Measurements from ENCODE around the gene SYT4.

Gene SYT4

GRCh38 chr18:43276491-43276890 is 799 bp downstream of the SYT4 start:
- Histone ChIP-seq H3K9me3 (ENCODE audit: insufficient read depth, low read depth, low read length) (no peaks in the 10 kb centered on the region), H3K4me3 (ENCODE audit: low read length, poor library complexity, severe bottlenecking) (no peak overlapping the region), H3F3A (ENCODE audit: low read depth) (no peaks in the 10 kb centered on the region), H3K9me2 (replicated peaks; ENCODE audit: low read depth, low read length) (no peaks in the 10 kb centered on the region), H2AFZ (ENCODE audit: low read length) (no peak overlapping the region), H3K4me2 (ENCODE audit: low read depth, low read length, poor library complexity, severe bottlenecking) (no peak overlapping the region), H4K20me1 (ENCODE audit: insufficient read depth, low read length, poor library complexity, severe bottlenecking) (no peaks in the 10 kb centered on the region), H3K79me2 (ENCODE audit: insufficient read depth, low read length) (no peaks in the 10 kb centered on the region), H3K27me3 (ENCODE audit: insufficient read depth, low read length, poor library complexity, severe bottlenecking) (no peaks in the 10 kb centered on the region), H3K36me3 (ENCODE audit: insufficient read depth, low read length) (no peaks in the 10 kb centered on the region), H3K4me1 (ENCODE audit: insufficient read depth, low read length, poor library complexity, severe bottlenecking) (no peaks in the 10 kb centered on the region), H3K9ac (ENCODE audit: low read depth, low read length, poor library complexity, severe bottlenecking) (no peak overlapping the region)
- TF ChIP-seq CTCF (conservative IDR thresholded peaks at IDR 0.05; ENCODE audit: low read length): no peak
- no peak for TF ChIP-seq EZH2phosphoT487 (IDR thresholded peaks at IDR 0.05; ENCODE audit: borderline replicate concordance)

GRCh38 chr18:43275546-43275945 is 1.7 kb downstream of the SYT4 start:
- no peaks in the 10 kb centered on the region for H3K4me1 ChIP-seq (ENCODE audit: insufficient read depth, low read length, poor library complexity, severe bottlenecking)
- H3K4me3 ChIP-seq (ENCODE audit: low read length, poor library complexity, severe bottlenecking): no peak overlapping the region
- H3F3A ChIP-seq (ENCODE audit: low read depth): no peaks in the 10 kb centered on the region
- H3K36me3 ChIP-seq (ENCODE audit: insufficient read depth, low read length): no peaks in the 10 kb centered on the region
- no peak overlapping the region for H3K4me2 ChIP-seq (ENCODE audit: low read depth, low read length, poor library complexity, severe bottlenecking)
- no peaks in the 10 kb centered on the region for H3K9me3 ChIP-seq (ENCODE audit: insufficient read depth, low read depth, low read length)
- H3K9ac ChIP-seq (ENCODE audit: low read depth, low read length, poor library complexity, severe bottlenecking): no peak overlapping the region
- no peak overlapping the region for H2AFZ ChIP-seq (ENCODE audit: low read length)
- H3K27me3 ChIP-seq (ENCODE audit: insufficient read depth, low read length, poor library complexity, severe bottlenecking): no peaks in the 10 kb centered on the region
- no peak for TF ChIP-seq CTCF (conservative IDR thresholded peaks at IDR 0.05; ENCODE audit: low read length)
- H3K79me2 ChIP-seq (ENCODE audit: insufficient read depth, low read length): no peaks in the 10 kb centered on the region
- H4K20me1 ChIP-seq (ENCODE audit: insufficient read depth, low read length, poor library complexity, severe bottlenecking): no peaks in the 10 kb centered on the region
- H3K9me2 ChIP-seq (replicated peaks; ENCODE audit: low read depth, low read length): no peaks in the 10 kb centered on the region

GRCh38 chr18:43274526-43274925 is 2.8 kb downstream of the SYT4 start:
- Histone ChIP-seq H3K27me3 (ENCODE audit: insufficient read depth, low read length, poor library complexity, severe bottlenecking) (no peaks in the 10 kb centered on the region), H3K9me2 (replicated peaks; ENCODE audit: low read depth, low read length) (no peaks in the 10 kb centered on the region), H3K4me1 (ENCODE audit: insufficient read depth, low read length, poor library complexity, severe bottlenecking) (no peaks in the 10 kb centered on the region), H3K36me3 (ENCODE audit: insufficient read depth, low read length) (no peaks in the 10 kb centered on the region), H3K9me3 (ENCODE audit: insufficient read depth, low read depth, low read length) (no peaks in the 10 kb centered on the region), H3F3A (ENCODE audit: low read depth) (no peaks in the 10 kb centered on the region), H3K4me3 (ENCODE audit: low read length, poor library complexity, severe bottlenecking) (no peak overlapping the region), H3K9ac (ENCODE audit: low read depth, low read length, poor library complexity, severe bottlenecking) (no peak overlapping the region), H4K20me1 (ENCODE audit: insufficient read depth, low read length, poor library complexity, severe bottlenecking) (no peaks in the 10 kb centered on the region), H2AFZ (ENCODE audit: low read length) (no peak overlapping the region), H3K79me2 (ENCODE audit: insufficient read depth, low read length) (no peaks in the 10 kb centered on the region), H3K4me2 (ENCODE audit: low read depth, low read length, poor library complexity, severe bottlenecking) (no peak overlapping the region)
- no peak for TF ChIP-seq CTCF (conservative IDR thresholded peaks at IDR 0.05; ENCODE audit: low read length)
